Fibroblast of lung (primary cell): ENCODE measurements around the gene INTS1. TPM values are rescaled to one million over a fixed set of nuclear protein-coding genes. Genes with fewer than 3 reads are reported as not detected.

Experiments used
- DNase-seq, 2 donors: peaks; one replicate each; pipeline versions ENCODE4 v3.0.0 to v3.0.0-alpha.2; 2010; ENCODE audit warnings: low read depth in 2 of 2
- H2AFZ ChIP-seq: 2 replicates; pipeline ENCODE4 v1.5.1; 2012; ENCODE audit warnings: low read length, control low read depth, inconsistent platforms
- H3K27ac ChIP-seq: 2 replicates; pipeline ENCODE4 v1.5.1; 2011; ENCODE audit warnings: low read length, control low read depth; ENCODE audit not compliant: insufficient read depth
- H3K27me3 ChIP-seq: 2 replicates; pipeline ENCODE4 v1.5.1; 2011; ENCODE audit warnings: mild to moderate bottlenecking, low read length; ENCODE audit not compliant: control insufficient read depth, insufficient read depth
- H3K36me3 ChIP-seq: 2 replicates; pipeline ENCODE4 v1.5.1; 2011; ENCODE audit warnings: low read length; ENCODE audit not compliant: control insufficient read depth, insufficient read depth
- H3K4me1 ChIP-seq: 2 replicates; pipeline ENCODE4 v1.5.1; 2011; ENCODE audit warnings: low read length; ENCODE audit not compliant: control insufficient read depth, insufficient read depth; ENCODE audit errors: extremely low read depth
- H3K4me2 ChIP-seq: 2 replicates; pipeline ENCODE4 v1.5.1; 2011; ENCODE audit warnings: low read length, control low read depth; ENCODE audit not compliant: insufficient read depth; ENCODE audit errors: extremely low read depth
- H3K4me3 ChIP-seq, 4 experiments: fragments of 200-600 bp in 1 of 4; sonication (generic) in 1 of 4; replicated peaks in 1 of 4; 2 replicates each; pipeline ENCODE4 v1.5.1; 2011 to 2016; ENCODE audit warnings: low read length in 4 of 4, low read depth in 3 of 4, mild to moderate bottlenecking in 3 of 4, control low read depth in 2 of 4, inconsistent platforms in 1 of 4, mixed read lengths in 1 of 4; ENCODE audit not compliant: insufficient read depth in 1 of 4; ENCODE audit errors: control extremely low read depth in 1 of 4
- H3K79me2 ChIP-seq: 2 replicates; pipeline ENCODE4 v1.5.1; 2012; ENCODE audit warnings: mild to moderate bottlenecking, low read length, inconsistent platforms; ENCODE audit not compliant: control insufficient read depth, insufficient read depth
- H3K9ac ChIP-seq: 2 replicates; pipeline ENCODE4 v1.5.1; 2011; ENCODE audit warnings: mild to moderate bottlenecking, low read length, control low read depth; ENCODE audit not compliant: insufficient read depth
- H3K9me3 ChIP-seq: 2 replicates; pipeline ENCODE4 v1.5.1; 2012; ENCODE audit warnings: low read depth, low read length; ENCODE audit not compliant: control insufficient read depth, insufficient read depth
- H4K20me1 ChIP-seq: 2 replicates; pipeline ENCODE4 v1.5.1; 2011; ENCODE audit warnings: low read length; ENCODE audit not compliant: control insufficient read depth, insufficient read depth; ENCODE audit errors: extremely low read depth
- EZH2 ChIP-seq: IDR thresholded peaks from 2 replicates; pipeline ENCODE4 v1.5.1; 2012; ENCODE audit warnings: low read length, control low read depth, mild to moderate bottlenecking; ENCODE audit errors: missing control alignments
- polyA plus RNA-seq, 2 donors: library from polyadenylated mRNA; depleted of rRNA in 1 of 2; stranded (reverse) in 1 of 2; unstranded in 1 of 2; fragments of >200 nt; gene quantifications; 2 replicates each; pipeline ENCODE4 v1.2.1, GENCODE V29; 2011 to 2012; ENCODE audit warnings: missing spikeins in 1 of 2
- total RNA-seq: library from RNA; depleted of rRNA; stranded (reverse); fragments of >200 nt; gene quantifications from 2 replicates; pipeline ENCODE4 v1.2.1, GENCODE V29; 2014
- TF ChIP-seq, protein P1 (sequence below), 2 donors: IDR thresholded peaks in 1 of 2; conservative IDR thresholded peaks in 1 of 2; 1 replicate in 1 of 2; 2 replicates in 1 of 2; pipeline ENCODE4 v1.5.1; 2011 to 2012; ENCODE audit warnings: low read length in 2 of 2, control low read depth in 1 of 2, inconsistent platforms in 1 of 2, low read depth in 1 of 2, mild to moderate bottlenecking in 1 of 2

Gene INTS1
- total and polyA plus RNA-seq, 2 donors (not counting 1 experiment from before 2014, with no cell fraction given), result 7.1 to 35.5 TPM

DNA sequence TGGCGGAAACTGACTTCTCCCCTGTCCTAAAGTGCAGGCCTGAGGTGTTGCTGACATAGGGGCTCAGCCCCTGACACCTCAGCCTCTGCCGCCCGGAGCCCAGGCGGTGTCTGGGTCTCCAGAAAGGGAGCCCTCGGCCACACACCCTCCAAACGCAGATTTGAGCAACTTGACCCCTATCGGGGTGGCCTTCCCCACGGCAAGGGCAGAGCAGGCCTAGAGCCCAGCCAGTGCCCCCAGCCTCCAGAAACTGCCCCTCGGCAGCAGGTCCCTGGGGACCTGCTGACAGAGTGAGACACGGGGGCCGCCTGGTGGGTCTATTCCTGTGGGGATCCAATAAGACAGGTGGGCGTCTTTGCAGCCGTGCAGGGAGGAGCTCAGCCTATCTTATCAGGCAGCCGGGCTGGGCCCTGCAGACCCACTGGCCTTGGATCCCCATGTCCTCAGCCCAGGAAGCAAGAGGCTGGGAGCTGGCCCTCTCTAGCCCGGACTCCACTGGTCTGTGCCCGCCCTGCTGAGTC lies 40.8 kb upstream of the INTS1 start:
- no peak for TF ChIP-seq EZH2
- TF ChIP-seq, protein P1, sequence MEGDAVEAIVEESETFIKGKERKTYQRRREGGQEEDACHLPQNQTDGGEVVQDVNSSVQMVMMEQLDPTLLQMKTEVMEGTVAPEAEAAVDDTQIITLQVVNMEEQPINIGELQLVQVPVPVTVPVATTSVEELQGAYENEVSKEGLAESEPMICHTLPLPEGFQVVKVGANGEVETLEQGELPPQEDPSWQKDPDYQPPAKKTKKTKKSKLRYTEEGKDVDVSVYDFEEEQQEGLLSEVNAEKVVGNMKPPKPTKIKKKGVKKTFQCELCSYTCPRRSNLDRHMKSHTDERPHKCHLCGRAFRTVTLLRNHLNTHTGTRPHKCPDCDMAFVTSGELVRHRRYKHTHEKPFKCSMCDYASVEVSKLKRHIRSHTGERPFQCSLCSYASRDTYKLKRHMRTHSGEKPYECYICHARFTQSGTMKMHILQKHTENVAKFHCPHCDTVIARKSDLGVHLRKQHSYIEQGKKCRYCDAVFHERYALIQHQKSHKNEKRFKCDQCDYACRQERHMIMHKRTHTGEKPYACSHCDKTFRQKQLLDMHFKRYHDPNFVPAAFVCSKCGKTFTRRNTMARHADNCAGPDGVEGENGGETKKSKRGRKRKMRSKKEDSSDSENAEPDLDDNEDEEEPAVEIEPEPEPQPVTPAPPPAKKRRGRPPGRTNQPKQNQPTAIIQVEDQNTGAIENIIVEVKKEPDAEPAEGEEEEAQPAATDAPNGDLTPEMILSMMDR (conservative IDR thresholded peaks at IDR 0.05 in 1 of 2, IDR thresholded peaks at IDR 0.05 in 1 of 2; ENCODE audit: low read depth in 1 of 2, low read length in 2 of 2), result no peak
- Histone ChIP-seq H4K20me1 (no peaks in the 10 kb centered on the region), H3K27me3 (no peaks in the 10 kb centered on the region), H3K4me2 (no peak overlapping the region), H3K9ac (no peak overlapping the region), H3K27ac (no peak overlapping the region), H3K9me3 (no peaks in the 10 kb centered on the region), H3K4me1 (no peaks in the 10 kb centered on the region), H3K36me3 (peaks cover 11% of the 10 kb centered on the region), H3K79me2 (peaks cover under 1% of the 10 kb centered on the region), H3K4me3 (no peak overlapping the region), H2AFZ (no peak overlapping the region)
- DNase-seq, result no peak

DNA sequence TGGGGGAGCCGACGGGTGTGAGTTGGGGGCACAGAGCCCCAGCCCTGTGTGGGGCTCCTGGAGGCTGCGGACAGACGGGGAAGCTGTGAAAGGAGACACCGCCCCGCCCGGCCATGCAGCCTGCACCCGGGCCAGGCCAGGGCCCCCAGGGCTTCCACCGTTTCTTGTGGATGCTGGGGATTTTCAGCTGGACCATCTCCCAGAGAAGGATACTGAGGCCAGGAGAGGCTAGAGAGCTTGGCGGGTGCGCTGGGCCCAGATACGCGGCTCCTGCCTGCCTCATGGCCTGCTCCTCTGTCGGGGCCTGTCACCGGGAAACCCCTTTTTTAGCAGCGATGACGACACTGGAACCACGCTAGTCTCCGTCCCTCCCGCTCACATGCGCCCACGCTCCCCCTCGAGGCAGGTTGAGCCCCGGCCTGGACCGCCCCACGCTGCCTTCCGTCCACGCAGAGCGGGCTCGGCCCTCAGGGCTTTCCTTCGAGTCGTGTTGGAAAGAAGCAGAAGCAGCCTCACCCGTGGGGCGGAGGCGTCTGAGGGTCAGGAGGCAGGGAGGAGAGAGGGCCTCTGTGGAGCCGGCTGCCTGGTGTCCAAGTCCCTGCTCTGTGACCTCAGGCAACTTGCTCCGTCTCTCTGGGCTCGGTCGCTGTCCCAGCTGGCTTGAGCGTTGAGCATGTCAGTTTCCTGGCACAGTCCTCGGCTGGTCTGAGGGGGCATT lies 40.1 kb upstream of the INTS1 start:
- no peaks in the 10 kb centered on the region for H3K27me3 ChIP-seq
- H4K20me1 ChIP-seq, result no peaks in the 10 kb centered on the region
- no peaks in the 10 kb centered on the region for H3K9me3 ChIP-seq
- no peak overlapping the region for H2AFZ ChIP-seq
- no peak overlapping the region for H3K4me2 ChIP-seq
- no peak overlapping the region for H3K27ac ChIP-seq
- H3K9ac ChIP-seq, result no peak overlapping the region
- H3K79me2 ChIP-seq, result peaks cover 7% of the 10 kb centered on the region
- no peak overlapping the region for H3K4me3 ChIP-seq
- TF ChIP-seq, protein P1 (conservative IDR thresholded peaks at IDR 0.05 in 1 of 2, IDR thresholded peaks at IDR 0.05 in 1 of 2; ENCODE audit: low read depth in 1 of 2, low read length in 2 of 2), result no peak
- TF ChIP-seq EZH2, result no peak
- no peaks in the 10 kb centered on the region for H3K4me1 ChIP-seq
- peaks cover 18% of the 10 kb centered on the region for H3K36me3 ChIP-seq
- no peak for DNase-seq

DNA sequence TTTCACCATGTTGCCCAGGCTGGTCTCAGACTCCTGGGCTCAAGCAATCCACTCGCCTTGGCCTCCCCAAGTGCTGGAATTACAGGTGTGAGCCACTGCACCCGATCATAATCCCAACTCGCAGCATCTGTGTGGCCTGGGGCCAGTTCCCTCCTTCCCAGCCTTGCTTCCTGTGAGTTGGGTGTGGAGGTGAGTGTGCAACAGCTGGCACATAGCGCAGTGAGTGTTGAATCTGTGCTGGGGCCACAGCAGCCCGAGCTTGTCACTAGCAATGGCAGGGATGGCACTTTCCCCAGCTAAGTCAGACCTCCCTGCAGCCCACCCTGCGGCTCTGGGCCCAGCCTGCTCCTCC lies 39.6 kb upstream of the INTS1 start:
- no peak for TF ChIP-seq EZH2
- TF ChIP-seq, protein P1 (conservative IDR thresholded peaks at IDR 0.05 in 1 of 2, IDR thresholded peaks at IDR 0.05 in 1 of 2; ENCODE audit: low read depth in 1 of 2, low read length in 2 of 2), result no peak
- Histone ChIP-seq H3K4me2 (no peak overlapping the region), H3K27me3 (no peaks in the 10 kb centered on the region), H3K9me3 (no peaks in the 10 kb centered on the region), H4K20me1 (no peaks in the 10 kb centered on the region), H3K79me2 (peaks cover 12% of the 10 kb centered on the region), H3K27ac (no peak overlapping the region), H3K9ac (no peak overlapping the region), H3K4me3 (no peak overlapping the region), H2AFZ (no peak overlapping the region), H3K4me1 (peaks cover 2% of the 10 kb centered on the region), H3K36me3 (peaks cover 21% of the 10 kb centered on the region)
- no peak for DNase-seq
